ENCODE data around the gene CACNA2D1. TPM values are rescaled to one million over a fixed set of nuclear protein-coding genes. Genes with fewer than 3 reads are reported as not detected.

Gene CACNA2D1
- total RNA-seq, 1 experiment from 2014 or later = 0.27 TPM

- H3K4me1 ChIP-seq (ENCODE audit: control insufficient read depth in 1 of 2, insufficient read depth in 2 of 2, low read length in 2 of 2) = no peaks in the 10 kb centered on the region
- ATAC-seq = no peak
- no peak overlapping the region for H3K9ac ChIP-seq (ENCODE audit: low read length)
- ChIA-PET RAD21 (ENCODE audit: low non-redundant PET in 1 of 2, low total read pairs in 2 of 2, uncharacterized antibody in 2 of 2, unreplicated experiment in 2 of 2) (no interaction called here), CTCF (no interaction called here), POLR2A (interaction anchor here (1.7 kb wide), 1 partner anchor 20 kb away, joined by 3 read pairs; no protein-coding TSS in a partner anchor)
- H3K4me2 ChIP-seq (ENCODE audit: low read length) = no peak overlapping the region
- H3K9me3 ChIP-seq (ENCODE audit: control insufficient read depth in 1 of 2, insufficient read depth in 1 of 2, low read depth in 1 of 2, low read length in 2 of 2) = no peaks in the 10 kb centered on the region
- no peak for DNase-seq (ENCODE audit: low read depth, low spot score)
- H3K79me2 ChIP-seq (ENCODE audit: insufficient read depth, low read length) = no peaks in the 10 kb centered on the region
- no peak overlapping the region for H3K27ac ChIP-seq (ENCODE audit: low read depth, low read length)
- H3K4me3 ChIP-seq (replicated peaks in 1 of 2; ENCODE audit: low read depth in 1 of 2, low read length in 2 of 2) = no peak overlapping the region
- no peaks in the 10 kb centered on the region for H3K9me2 ChIP-seq (ENCODE audit: insufficient read depth)
- H2AFZ ChIP-seq (ENCODE audit: low read depth, low read length, poor library complexity, severe bottlenecking) = no peak overlapping the region
- intact Hi-C loops (cut with micrococcal nuclease) = no loop called here
- H3K36me3 ChIP-seq (ENCODE audit: control insufficient read depth in 1 of 2, insufficient read depth in 2 of 2, low read length in 2 of 2) = no peaks in the 10 kb centered on the region
- H3K27me3 ChIP-seq (ENCODE audit: insufficient read depth, low read length) = no peaks in the 10 kb centered on the region
- no peaks in the 10 kb centered on the region; the same call in 1 of the 2 replicates for H4K20me1 ChIP-seq (ENCODE audit: insufficient read depth)
- no TSS peak for BruUV-seq (replicated peaks)
- no peak for TF ChIP-seq ZNF274 (IDR thresholded peaks at IDR 0.05; ENCODE audit: low read depth, low read length)
- no peak for TF ChIP-seq SP1 (IDR thresholded peaks at IDR 0.05; ENCODE audit: low read depth)
- no peak for TF ChIP-seq ZFX (IDR thresholded peaks at IDR 0.05)
- no peak for TF ChIP-seq CTCF (IDR thresholded peaks at IDR 0.05 in 2 of 3, conservative IDR thresholded peaks at IDR 0.05 in 1 of 3; ENCODE audit: borderline replicate concordance in 1 of 3, insufficient read depth in 1 of 3, low read depth in 2 of 3, low read length in 2 of 3)
- no peak for TF ChIP-seq MAX (IDR thresholded peaks at IDR 0.05)
- TF ChIP-seq ELF1 (IDR thresholded peaks at IDR 0.05; ENCODE audit: borderline replicate concordance, low read depth) = no peak
- no peak for TF ChIP-seq TCF7L2 (IDR thresholded peaks at IDR 0.05; ENCODE audit: borderline replicate concordance, extremely low read depth, insufficient read depth, insufficient read length)
- TF ChIP-seq EGR1 (IDR thresholded peaks at IDR 0.05; ENCODE audit: low read depth) = no peak
- no peak for TF ChIP-seq REST (IDR thresholded peaks at IDR 0.05; ENCODE audit: low read depth)
- TF ChIP-seq FOSL1 (IDR thresholded peaks at IDR 0.05; ENCODE audit: low read depth) = no peak
- no peak for TF ChIP-seq JUND (IDR thresholded peaks at IDR 0.05)
- no peak for TF ChIP-seq CBX3 (IDR thresholded peaks at IDR 0.05; ENCODE audit: low read depth)
- no peak for TF ChIP-seq EZH2 (IDR thresholded peaks at IDR 0.05)
- no peak for TF ChIP-seq RAD21 (IDR thresholded peaks at IDR 0.05; ENCODE audit: low read depth)
- no peak for TF ChIP-seq ZBTB33 (IDR thresholded peaks at IDR 0.05; ENCODE audit: extremely low read depth, insufficient replicate concordance, low read length)
- no peak for TF ChIP-seq SIN3A (IDR thresholded peaks at IDR 0.05; ENCODE audit: low read depth)
- TF ChIP-seq CEBPB (IDR thresholded peaks at IDR 0.05; ENCODE audit: low read depth) = no peak
Observed at GRCh38 chr7:82393076-82393839, 50.3 kb downstream of the CACNA2D1 start.

All from HCT116 (cell line).